WTC11 (cell line): ENCODE measurements around the gene JMJD8. TPM values are rescaled to one million over a fixed set of nuclear protein-coding genes. Genes with fewer than 3 reads are reported as not detected.
A peak's percentile ranks its signal among the peaks of the same experiment; 100 is the strongest.

Source experiments
- CREM ChIP-seq: sonication (generic); formaldehyde crosslinking; IDR thresholded peaks from 2 replicates; pipeline ENCODE4 v1.8.1; 2022; ENCODE audit warnings: mild to moderate bottlenecking, missing genetic modification reagents, moderate library complexity
- E2F4 ChIP-seq: sonication (generic); formaldehyde crosslinking; IDR thresholded peaks from 2 replicates; pipeline ENCODE4 v1.8.1; 2022; ENCODE audit warnings: low read depth, mild to moderate bottlenecking, moderate library complexity, missing genetic modification reagents, borderline replicate concordance
- FOXK1 ChIP-seq: sonication (generic); formaldehyde crosslinking; IDR thresholded peaks from 2 replicates; pipeline ENCODE4 v1.8.0; 2022; ENCODE audit warnings: mild to moderate bottlenecking, moderate library complexity, missing genetic modification reagents
- FOXP4 ChIP-seq: sonication (generic); formaldehyde crosslinking; IDR thresholded peaks from 2 replicates; pipeline ENCODE4 v1.8.0; 2022; ENCODE audit warnings: mild to moderate bottlenecking, missing genetic modification reagents
- HMGXB4 ChIP-seq: sonication (generic); formaldehyde crosslinking; IDR thresholded peaks from 2 replicates; pipeline ENCODE4 v1.8.1; 2023; ENCODE audit warnings: mild to moderate bottlenecking, moderate library complexity, missing genetic modification reagents
- JUN ChIP-seq: sonication (generic); formaldehyde crosslinking; IDR thresholded peaks from 2 replicates; pipeline ENCODE4 v1.8.0; 2023; ENCODE audit warnings: mild to moderate bottlenecking, missing genetic modification reagents
- KAT7 ChIP-seq: sonication (generic); formaldehyde crosslinking; IDR thresholded peaks from 2 replicates; pipeline ENCODE4 v1.8.1; 2023; ENCODE audit warnings: missing genetic modification reagents, mild to moderate bottlenecking, borderline replicate concordance
- MLX ChIP-seq: sonication (generic); formaldehyde crosslinking; IDR thresholded peaks from 2 replicates; pipeline ENCODE4 v1.8.1; 2023; ENCODE audit warnings: mild to moderate bottlenecking, missing genetic modification reagents, moderate library complexity
- NR1H2 ChIP-seq: sonication (generic); formaldehyde crosslinking; IDR thresholded peaks from 2 replicates; pipeline ENCODE4 v1.9.0; 2021; ENCODE audit warnings: mild to moderate bottlenecking, moderate library complexity, missing genetic modification reagents
- RORB ChIP-seq: fragments of 250-450 bp; sonication (Bioruptor Pico); IDR thresholded peaks from 2 replicates; pipeline ENCODE4 v1.9.0; 2021; ENCODE audit warnings: mild to moderate bottlenecking
- SMAD4 ChIP-seq: sonication (generic); formaldehyde crosslinking; IDR thresholded peaks from 2 replicates; pipeline ENCODE4 v1.8.0; 2022; ENCODE audit warnings: mild to moderate bottlenecking, missing genetic modification reagents
- STAT6 ChIP-seq: sonication (generic); formaldehyde crosslinking; conservative IDR thresholded peaks from 2 replicates; pipeline ENCODE4 v1.8.1; 2023; ENCODE audit warnings: mild to moderate bottlenecking, low read depth, missing genetic modification reagents, moderate library complexity
- TCF7 ChIP-seq: sonication (generic); formaldehyde crosslinking; IDR thresholded peaks from 2 replicates; pipeline ENCODE4 v1.8.0; 2022; ENCODE audit warnings: mild to moderate bottlenecking, low read depth, missing genetic modification reagents, moderate library complexity
- TEAD1 ChIP-seq: sonication (generic); formaldehyde crosslinking; IDR thresholded peaks from 2 replicates; pipeline ENCODE4 v1.8.0; 2022; ENCODE audit warnings: mild to moderate bottlenecking, missing genetic modification reagents
- TEAD4 ChIP-seq: sonication (generic); formaldehyde crosslinking; IDR thresholded peaks from 2 replicates; pipeline ENCODE4 v1.8.0; 2022; ENCODE audit warnings: mild to moderate bottlenecking, missing genetic modification reagents
- USF1 ChIP-seq: sonication (generic); formaldehyde crosslinking; IDR thresholded peaks from 2 replicates; pipeline ENCODE4 v1.8.0; 2022; ENCODE audit warnings: mild to moderate bottlenecking, missing genetic modification reagents
- ZBTB43 ChIP-seq: sonication (generic); formaldehyde crosslinking; IDR thresholded peaks from 2 replicates; pipeline ENCODE4 v1.8.1; 2023; ENCODE audit warnings: mild to moderate bottlenecking, missing genetic modification reagents
- ZNF121 ChIP-seq: sonication (generic); formaldehyde crosslinking; IDR thresholded peaks from 2 replicates; pipeline ENCODE4 v1.8.0; 2023; ENCODE audit warnings: missing genetic modification reagents
- ZNF281 ChIP-seq: sonication (generic); formaldehyde crosslinking; IDR thresholded peaks from 2 replicates; pipeline ENCODE4 v1.8.0; 2023; ENCODE audit warnings: mild to moderate bottlenecking, missing genetic modification reagents
- ZNF396 ChIP-seq: fragments of 250-450 bp; sonication (Bioruptor Pico); IDR thresholded peaks from 2 replicates; pipeline ENCODE4 v1.8.0; 2021; ENCODE audit warnings: mild to moderate bottlenecking, moderate library complexity, borderline replicate concordance
- ZNF416 ChIP-seq: fragments of 250-450 bp; sonication (Bioruptor Pico); IDR thresholded peaks from 2 replicates; pipeline ENCODE4 v1.9.0; 2021; ENCODE audit warnings: mild to moderate bottlenecking, inconsistent platforms
- ZNF512 ChIP-seq: sonication (generic); formaldehyde crosslinking; IDR thresholded peaks from 2 replicates; pipeline ENCODE4 v1.8.1; 2022; ENCODE audit warnings: missing genetic modification reagents, borderline replicate concordance
- ZNF671 ChIP-seq: fragments of 250-450 bp; sonication (Bioruptor Pico); IDR thresholded peaks from 2 replicates; pipeline ENCODE4 v1.8.0; 2021; ENCODE audit warnings: mild to moderate bottlenecking
- total RNA-seq: library from RNA; stranded (reverse); gene quantifications from 3 replicates; pipeline ENCODE4 v1.2.3, GENCODE V29; 2021

The JMJD8 gene
- total RNA-seq, 1 experiment from 2014 or later: 61.2 TPM

- TF ChIP-seq HMGXB4 (CRISPR knock-in tag) (peak; percentile 83; the same call in 1 of the 2 replicates), RORB (no peak), ZNF281 (CRISPR knock-in tag) (peak; percentile 94), FOXP4 (CRISPR knock-in tag) (peak; percentile 89), NR1H2 (CRISPR knock-in tag) (no peak), TEAD1 (peak; percentile 15; the same call in 1 of the 2 replicates), FOXK1 (CRISPR knock-in tag) (peak; percentile 85), SMAD4 (CRISPR knock-in tag) (no peak), ZBTB43 (CRISPR knock-in tag) (peak; percentile 48; the same call in 1 of the 2 replicates), JUN (CRISPR knock-in tag) (no peak; the same call in none of the 2 replicates), KAT7 (CRISPR knock-in tag) (peak; percentile 47; the same call in 1 of the 2 replicates), CREM (CRISPR knock-in tag) (peak; percentile 87), ZNF121 (peak; percentile 11; the same call in 1 of the 2 replicates), TCF7 (CRISPR knock-in tag) (peak; percentile 43; the same call in 1 of the 2 replicates), ZNF671 (CRISPR knock-in tag) (no peak), MLX (peak; percentile 76; the same call in 1 of the 2 replicates), ZNF416 (CRISPR knock-in tag) (peak; percentile 53; the same call in 1 of the 2 replicates), ZNF512 (no peak), STAT6 (peak; percentile 97; the same call in 1 of the 2 replicates), ZNF396 (CRISPR knock-in tag) (no peak), TEAD4 (CRISPR knock-in tag) (peak; percentile 88; the same call in 1 of the 2 replicates), USF1 (CRISPR knock-in tag) (peak; percentile 80; the same call in 1 of the 2 replicates), E2F4 (CRISPR knock-in tag) (peak; percentile 65; the same call in 1 of the 2 replicates)
Observed at GRCh38 chr16:720990-721764, 37.0 kb upstream of the JMJD8 start, which contains the start of gene ANTKMT (continued).
